GM13976 (cell line): ENCODE data around the gene FOSB.
A peak's percentile ranks its signal among the peaks of the same experiment; 100 is the strongest.

Experiments
- DNase-seq: peaks from one replicate; pipeline ENCODE4 v3.0.0; 2012; ENCODE audit warnings: low spot score
- CTCF ChIP-seq: IDR thresholded peaks from 2 replicates; pipeline ENCODE4 v1.5.1; 2012; ENCODE audit warnings: borderline replicate concordance, mild to moderate bottlenecking; ENCODE audit not compliant: insufficient read depth; ENCODE audit errors: extremely low read depth, missing control alignments, control extremely low read depth
- in situ Hi-C: fragments of 300-500 bp; cut with MboI; formaldehyde crosslinking; loops from one replicate; pipeline ENCODE4 v1.12.0; 2022; ENCODE audit warnings: low sequenced_read_pairs, mixed read lengths, inconsistent platforms; ENCODE audit not compliant: unreplicated experiment

The FOSB gene

GRCh38 chr19:45478454-45479238 lies 10.8 kb downstream of the FOSB start:
- peak; percentile 85 for TF ChIP-seq CTCF
- DNase-seq: peak; percentile 83
- in situ Hi-C loops: loop anchor here (5.0 kb wide), 1 partner anchor 41 kb away; no protein-coding TSS in a partner anchor

- in situ Hi-C loops: no loop called here
- TF ChIP-seq CTCF: no peak
- no peak for DNase-seq
These were observed 15.2 kb downstream of the FOSB start for GRCh38 chr19:45483033-45483432.

- no peak for TF ChIP-seq CTCF
- DNase-seq: no peak
- in situ Hi-C loops: no loop called here
These were observed 16.6 kb downstream of the FOSB start for GRCh38 chr19:45484273-45484945.

- in situ Hi-C loops: no loop called here
- DNase-seq: peak; percentile 94
- TF ChIP-seq CTCF: peak; percentile 92
These were observed 17.7 kb downstream of the FOSB start for GRCh38 chr19:45485305-45486077.

- no peak for TF ChIP-seq CTCF
- in situ Hi-C loops: no loop called here
- no peak for DNase-seq
These were observed 20.9 kb downstream of the FOSB start for GRCh38 chr19:45488708-45489107.

GRCh38 chr19:45489216-45489855 lies 21.5 kb downstream of the FOSB start:
- no peak for TF ChIP-seq CTCF
- no peak for DNase-seq
- in situ Hi-C loops: no loop called here
